Activated CD4-positive, alpha-beta T cell treated with anti-CD3 and anti-CD28 coated beads, Interleukin-2, amount 50 U/mL, for 24 hours (primary cell): ENCODE data around the gene UTRN.

Experiments used
- DNase-seq, 2 donors: peaks; one replicate each; pipeline ENCODE4 v3.0.0-alpha.2; 2020; ENCODE audit warnings: low read depth in 1 of 2, low spot score in 1 of 2

Gene UTRN

DNA sequence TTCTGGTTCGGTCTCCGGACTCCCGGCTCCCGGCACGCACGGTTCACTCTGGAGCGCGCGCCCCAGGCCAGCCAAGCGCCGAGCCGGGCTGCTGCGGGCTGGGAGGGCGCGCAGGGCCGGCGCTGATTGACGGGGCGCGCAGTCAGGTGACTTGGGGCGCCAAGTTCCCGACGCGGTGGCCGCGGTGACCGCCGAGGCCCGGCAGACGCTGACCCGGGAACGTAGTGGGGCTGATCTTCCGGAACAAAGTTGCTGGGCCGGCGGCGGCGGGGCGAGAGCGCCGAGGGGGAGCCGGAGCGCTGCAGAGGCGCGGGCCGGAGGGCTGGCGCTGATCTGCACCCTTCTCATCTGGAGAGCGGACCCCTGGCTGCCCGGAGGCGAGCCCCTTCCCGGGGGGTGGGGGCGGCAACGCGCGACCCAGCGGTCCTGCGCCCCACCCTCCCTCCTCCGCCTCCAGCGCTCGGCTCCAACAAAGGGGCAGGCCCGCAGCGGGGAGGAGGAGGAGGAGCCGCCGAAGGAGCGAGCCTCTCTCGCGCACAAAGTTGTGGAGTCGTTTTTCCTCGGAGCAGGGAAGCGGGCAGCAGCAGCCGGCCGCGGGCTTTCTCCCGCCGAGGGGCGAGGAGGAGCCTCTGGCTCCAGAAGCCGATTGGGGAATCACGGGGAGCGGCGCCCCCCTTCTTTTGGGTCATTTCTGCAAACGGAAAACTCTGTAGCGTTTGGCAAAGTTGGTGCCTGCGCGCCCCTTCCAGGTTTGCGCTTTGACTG is at the start of gene UTRN:
Gene UTRN, plus strand, starts transcription at position 553 of the 765 bp plus-strand sequence. CDS start 6,494 bp downstream, outside the sequence.
- DNase-seq, result peak; percentile 13 to 27

DNA sequence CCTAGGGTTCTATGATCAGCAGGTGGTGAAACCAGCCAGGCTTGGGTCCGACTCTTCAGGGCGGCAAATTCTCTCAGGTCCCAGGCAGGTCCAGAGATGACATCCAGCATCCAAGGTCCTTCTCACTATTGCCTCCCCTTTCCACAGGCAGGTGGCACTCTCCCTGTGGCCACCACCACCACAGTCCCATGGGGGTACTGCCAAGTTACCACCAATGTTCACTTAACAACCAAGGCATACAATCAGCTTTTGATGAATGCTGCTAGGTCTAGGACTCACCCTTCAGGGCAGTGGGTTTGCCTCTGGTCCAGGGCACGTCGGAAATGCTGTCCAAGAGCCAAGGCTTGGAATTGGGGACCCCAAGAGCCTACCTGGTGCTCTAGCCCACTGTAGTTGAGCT is 40.4 kb upstream of the UTRN start:
- DNase-seq, result no peak

DNA sequence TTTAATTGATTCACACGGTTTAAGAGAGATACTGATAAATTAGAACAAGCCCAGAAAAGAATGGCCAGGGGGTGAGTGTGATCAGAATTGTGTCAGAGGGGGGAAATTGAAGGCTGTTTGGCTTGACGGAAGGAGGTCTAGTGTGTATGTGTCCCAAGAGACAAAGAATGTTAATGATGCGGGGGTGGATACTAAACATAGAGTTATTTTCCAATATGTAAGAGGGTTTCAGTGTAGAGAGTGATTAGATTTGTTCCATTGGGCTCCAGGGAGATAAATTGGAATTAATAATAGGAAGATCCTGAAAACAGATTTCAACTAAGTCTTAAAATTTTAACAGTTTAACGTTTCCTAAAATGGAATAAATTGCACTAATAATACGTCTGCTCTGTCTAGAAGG is 38.1 kb upstream of the UTRN start:
- no peak for DNase-seq

DNA sequence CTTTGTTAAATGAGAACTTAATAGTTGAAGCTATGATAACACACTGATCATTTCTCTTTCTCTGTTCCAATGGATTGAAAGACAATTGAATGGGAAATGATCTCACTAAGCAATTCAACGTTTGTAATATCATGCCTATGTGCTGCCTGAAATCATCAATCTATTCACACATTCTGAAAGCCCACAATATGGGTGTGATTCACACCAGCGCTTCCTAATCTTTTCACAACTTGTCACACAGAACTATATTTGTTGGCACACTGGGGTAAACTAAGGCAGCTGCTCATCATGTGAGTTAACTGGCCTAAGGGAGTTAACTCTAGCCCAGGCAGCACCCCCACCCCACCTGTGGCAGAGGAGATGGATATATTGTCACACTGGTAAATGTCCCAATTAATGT is 37.1 kb upstream of the UTRN start:
- no peak for DNase-seq

DNA sequence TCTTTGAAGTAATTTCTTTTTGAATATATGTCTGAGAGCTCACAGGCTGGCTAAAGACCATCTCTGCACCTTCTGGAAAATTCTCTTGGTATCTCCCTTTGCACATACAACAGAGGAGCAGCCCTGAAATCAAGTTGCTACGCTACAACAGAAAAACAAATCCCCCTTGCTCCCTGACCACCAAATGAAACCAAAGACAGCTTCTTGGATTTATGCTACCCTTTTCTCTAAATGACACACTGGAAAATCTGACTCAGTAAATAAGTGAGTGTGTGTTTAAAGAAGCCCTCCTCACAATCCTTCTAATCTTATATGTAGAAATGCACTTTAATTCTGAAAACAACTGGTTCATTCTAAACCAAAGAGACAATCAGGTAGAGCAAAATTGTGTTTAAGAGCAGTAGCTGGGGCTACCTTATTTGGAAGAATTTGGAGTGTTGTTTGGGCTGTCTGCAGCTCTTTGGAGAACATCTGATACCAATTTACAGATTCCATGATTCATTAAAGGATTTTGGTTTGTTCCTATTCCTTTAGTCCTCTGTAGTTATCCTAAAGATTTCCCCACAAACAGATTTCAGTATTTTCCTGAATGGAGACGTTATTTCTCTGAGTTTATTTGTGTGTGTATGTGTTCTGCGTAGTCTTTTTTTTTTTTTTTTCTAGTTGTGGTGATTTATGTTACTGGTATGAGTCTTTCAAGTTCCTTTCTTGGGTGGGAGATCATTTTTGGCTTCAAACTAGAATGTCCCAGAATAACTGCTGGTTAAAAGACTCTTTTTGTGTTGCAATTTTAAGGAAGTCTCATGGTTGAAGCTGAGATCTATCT is 36.4 kb upstream of the UTRN start:
- DNase-seq, result no peak

DNA sequence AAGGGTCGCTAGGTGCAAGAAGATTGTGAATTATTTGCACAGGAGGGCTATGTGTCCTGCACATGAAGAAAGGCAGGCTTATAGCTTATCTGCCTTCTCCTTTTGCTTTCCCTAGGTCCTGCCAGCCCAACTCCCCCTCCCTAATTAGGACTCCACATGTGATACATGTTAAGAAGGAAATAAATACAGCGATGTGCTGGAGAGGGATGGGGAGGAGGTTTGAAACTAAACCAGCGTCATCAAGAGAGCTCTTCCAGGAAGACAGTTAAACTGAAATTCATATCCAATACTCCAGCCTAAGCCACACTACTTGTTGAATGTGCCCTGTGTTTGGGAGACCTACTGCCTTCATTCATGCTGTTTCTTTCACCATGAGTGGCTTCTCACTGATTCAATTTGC is 34.9 kb upstream of the UTRN start:
- DNase-seq, result no peak

DNA sequence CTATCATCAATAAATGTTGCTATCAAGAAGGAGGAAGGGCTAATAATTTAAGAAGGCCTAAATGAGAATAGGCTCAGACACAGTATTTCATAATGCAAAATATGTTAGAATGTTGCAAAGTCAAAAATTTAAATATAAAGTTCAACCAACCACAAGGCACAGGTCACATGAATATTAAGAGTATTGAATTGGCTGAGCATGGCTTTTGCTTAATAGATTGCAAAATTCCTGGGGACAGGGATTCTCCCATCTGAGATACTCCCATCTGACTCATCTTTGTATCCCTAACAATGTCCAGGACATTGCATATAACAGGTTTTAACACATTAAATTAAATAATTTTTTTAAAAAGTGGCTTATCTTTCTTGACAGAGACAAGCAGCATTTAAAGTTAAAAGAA is 32.9 kb upstream of the UTRN start:
- DNase-seq, result no peak

DNA sequence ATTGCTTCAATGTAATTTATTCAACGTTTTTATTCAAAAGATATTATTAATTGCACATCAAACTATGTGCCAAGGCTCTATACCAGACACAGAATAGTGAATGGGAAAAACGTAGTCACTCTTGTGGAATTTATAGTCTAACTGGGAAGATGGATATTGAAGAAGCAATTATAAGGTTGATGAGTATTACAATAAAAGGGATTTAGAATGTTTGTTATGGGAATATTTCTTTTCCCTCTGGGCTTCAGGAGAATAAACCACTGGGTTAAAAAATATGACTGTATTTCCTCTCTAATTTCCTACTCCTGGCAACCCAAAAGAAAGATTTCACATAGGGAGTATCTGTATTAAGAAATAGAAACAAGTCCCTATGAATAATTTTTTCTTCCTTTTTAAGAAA is 25.1 kb upstream of the UTRN start:
- DNase-seq, result no peak

DNA sequence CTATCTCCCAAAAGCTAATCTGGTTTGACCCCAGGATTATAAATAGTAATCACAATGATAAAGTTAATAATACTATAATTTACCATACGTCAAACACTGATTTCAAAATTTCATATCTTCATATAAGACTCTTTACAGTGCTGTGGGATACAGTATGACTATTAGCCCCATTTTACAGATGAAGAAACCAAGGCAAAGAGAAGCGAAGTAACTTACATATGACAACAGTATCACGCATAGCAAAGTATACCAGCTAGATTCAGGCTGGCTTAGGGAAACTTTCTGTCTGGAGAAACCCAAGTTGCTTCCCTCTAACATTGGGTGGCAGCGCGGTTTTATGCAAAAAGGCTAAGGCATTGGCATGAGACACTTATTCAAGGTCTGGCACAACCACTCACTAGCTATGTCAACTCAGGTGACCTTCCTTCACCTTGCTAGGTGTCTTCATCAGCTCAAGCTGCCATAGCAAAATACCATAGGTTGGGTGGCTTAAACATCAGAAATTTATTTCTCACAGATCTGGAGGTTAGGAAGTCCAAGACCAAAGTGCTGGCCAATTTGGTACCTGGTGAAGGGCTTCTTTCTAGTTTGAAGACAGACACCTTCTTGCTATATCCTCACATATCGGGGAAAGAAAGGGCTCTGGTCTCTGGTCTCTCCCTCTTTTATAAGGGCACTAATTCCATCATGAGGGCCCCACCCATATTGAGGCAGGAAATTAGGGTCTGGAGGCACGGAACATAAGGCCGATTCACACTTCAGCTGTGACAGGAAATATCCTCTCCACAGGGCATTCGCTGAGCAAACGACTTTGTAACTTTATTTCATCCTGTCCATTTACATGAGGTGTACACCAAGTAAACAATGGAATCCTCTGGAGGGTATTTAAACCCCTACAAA is 22.4 kb upstream of the UTRN start:
- no peak for DNase-seq

DNA sequence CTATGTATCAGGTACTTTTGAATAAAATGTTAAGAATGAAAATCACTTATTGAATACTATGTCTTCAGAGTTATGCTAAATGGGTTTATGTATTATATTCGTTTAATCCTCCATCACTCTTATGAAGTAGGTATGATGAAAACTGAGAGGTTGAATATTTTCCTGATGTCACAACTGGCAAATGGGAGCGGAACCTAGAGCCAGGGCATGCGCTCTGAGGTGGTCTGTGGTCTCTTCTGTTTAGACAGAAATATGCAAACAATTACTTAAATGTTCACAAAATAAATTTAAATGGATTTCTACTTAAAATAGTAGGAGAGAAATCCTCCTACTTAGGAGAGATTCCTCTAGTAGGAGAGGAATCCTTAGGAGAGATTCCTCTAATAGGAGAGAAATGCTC is 21.3 kb upstream of the UTRN start:
- DNase-seq, result no peak

DNA sequence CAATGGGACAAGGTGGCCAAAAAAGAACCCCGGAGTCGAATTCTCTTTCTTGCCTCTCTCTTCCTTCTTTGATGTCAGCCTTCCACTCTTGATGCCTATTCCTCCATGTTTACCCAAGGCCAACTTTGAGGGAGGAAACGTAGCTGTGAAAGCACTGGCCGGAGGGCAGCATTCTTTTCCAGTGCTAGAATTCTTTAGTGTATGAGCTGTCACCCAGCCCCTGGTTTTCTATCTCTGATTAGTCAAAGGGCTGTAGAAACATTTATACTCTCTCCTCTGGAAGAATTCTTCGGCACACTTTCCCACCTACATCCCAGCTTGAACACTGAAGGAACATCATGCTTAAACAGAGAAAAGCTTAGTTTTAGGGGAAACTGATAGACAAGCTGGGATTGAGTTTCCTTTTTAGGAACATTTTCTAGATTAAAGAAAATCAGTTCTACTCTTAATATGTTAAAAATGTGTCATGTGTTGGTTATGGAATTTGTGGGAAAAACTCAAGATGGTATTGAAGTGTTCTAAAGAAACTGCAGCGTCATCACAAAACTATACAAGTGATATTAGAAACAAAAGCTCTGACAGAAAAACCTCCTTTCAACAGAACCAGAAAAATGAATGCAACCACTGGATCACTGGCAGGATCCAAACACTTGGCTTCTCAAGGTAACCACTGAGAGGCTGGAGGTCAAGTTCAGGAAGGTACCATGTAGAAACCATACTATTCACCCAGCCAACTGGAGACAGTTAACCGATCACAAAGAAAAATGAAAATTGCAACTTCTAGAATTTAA is 20.7 kb upstream of the UTRN start:
- DNase-seq, result no peak

DNA sequence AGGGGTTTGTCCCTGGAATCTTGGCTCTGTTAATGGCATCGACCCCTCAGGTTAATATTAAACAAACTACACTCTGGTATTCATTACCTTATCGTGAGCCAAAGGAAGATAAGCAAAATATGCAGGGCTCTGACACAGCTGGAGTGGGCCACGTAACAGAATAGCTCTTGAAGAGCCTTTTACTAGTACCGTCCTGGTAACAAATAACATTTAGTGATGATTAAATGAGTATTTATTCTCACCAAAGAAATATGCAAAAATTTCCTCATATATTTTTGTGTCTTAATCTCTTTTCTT is 20.1 kb upstream of the UTRN start:
- DNase-seq, result no peak

DNA sequence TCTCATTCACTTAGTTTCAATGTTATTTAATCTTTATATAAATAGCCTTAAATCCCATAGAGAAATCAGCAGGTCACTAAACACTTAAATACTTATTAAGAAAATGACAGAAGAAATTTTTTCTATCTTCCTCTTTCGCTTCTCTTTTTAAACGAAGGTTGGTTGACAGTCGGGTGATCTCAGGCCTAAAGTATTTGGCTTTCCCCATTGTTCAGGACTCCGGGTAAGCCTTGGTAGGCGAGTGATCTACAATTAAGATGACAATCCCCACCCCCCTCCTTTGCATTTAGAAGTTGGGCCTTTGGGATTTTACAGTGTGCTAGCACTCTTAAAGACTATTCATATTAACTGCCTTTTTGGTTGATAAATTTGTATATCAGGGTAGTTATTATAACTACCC is 19.7 kb upstream of the UTRN start:
- DNase-seq, result no peak

DNA sequence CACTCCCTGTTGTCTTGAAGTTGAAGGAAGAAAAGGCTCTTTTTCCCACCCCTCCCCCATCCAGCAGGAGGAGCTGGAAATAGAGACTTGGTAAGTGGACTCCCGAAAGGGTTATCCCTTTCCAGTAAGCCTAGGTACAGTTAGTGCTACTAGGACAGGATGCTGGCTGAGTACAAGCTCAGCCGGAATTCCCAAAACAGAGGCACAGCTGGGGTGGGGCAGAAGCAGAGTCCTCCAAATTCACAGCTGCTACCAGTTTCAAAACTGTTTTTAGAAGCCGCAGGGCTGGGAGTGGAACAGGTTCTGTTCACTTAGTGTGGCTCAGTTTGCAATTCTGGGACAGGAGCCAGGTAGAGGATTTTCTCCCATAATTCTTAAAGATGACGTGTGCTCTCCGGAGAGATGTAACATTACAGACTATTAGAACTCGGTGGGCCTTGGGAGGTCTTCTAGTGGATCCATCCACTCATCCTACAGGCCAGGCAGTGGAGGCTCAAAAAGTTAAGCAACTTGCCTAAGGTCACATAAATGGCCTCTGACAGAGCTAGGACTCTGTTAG is 19.0 kb upstream of the UTRN start:
- DNase-seq, result no peak

DNA sequence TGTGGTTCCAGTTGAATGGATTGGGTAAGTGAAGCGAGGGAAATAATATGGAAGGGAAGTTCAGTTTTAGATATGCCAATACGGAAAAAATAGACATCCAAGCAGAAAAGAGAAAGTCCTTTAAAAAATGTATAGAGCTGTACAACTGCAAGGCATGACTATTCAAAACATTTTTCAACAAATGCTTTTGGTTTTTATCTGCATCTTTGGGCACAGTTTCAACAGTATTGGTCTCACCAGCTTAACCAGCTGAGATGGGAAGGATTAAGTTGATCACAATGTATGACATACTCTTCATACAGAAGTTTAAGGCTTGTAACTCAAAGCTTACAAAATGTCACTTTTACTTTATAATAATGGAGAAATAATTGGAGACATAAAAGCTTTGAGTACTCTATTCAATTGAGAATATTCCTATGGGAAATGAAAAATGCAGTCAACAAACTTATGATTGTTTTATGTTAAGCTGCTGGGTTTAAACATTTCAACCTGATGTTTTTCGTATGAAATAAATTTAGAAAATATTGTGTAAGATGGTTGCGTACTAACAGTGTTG is 16.3 kb upstream of the UTRN start:
- DNase-seq, result no peak

DNA sequence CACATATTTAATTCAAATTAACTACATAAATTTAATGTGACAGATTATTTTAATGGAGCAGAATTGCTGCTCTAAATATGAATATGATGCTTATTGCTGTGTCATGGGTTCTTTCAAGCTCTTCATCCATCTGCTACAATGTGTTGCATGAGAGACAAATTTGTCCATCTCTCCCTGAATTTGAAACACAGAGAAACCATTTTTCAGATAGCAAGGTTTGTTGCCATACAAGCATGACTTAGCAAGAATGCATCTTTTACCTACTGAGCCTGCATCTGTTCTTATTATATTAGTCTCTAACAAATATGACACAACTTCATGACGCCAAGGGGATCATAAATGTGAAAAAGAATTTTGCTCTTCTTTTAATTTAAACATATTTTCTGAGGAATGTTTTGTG is 8.0 kb upstream of the UTRN start:
- DNase-seq, result no peak

DNA sequence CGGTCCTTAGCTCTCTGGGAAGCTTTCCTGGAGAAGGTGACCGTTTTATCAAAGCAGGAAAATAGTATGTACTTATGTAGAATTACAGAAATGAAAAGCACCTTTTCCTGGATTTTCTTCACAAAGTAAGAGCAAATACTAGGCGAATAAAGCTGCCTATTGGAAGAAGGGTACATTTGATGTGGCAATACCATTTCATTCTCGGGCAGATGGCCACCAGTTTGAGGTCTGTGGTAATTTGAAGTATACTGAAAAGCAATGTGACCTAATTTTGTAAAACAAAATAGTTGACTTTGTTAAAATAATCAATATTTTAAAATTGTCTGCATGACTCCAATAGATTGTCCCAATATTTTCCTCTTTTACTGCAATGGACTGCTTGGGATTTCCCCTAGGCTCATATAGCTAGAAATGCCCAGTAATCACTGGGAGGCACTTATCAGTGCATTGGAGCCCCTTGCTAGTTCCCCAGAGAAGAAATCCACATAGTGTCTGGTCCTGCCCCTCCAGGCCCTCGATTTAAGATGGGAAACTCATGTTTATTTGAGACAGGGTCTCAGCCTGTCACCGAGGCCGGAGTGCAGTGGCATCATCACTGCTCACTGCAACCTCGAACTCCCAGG is 7.4 kb upstream of the UTRN start:
- DNase-seq, result no peak

DNA sequence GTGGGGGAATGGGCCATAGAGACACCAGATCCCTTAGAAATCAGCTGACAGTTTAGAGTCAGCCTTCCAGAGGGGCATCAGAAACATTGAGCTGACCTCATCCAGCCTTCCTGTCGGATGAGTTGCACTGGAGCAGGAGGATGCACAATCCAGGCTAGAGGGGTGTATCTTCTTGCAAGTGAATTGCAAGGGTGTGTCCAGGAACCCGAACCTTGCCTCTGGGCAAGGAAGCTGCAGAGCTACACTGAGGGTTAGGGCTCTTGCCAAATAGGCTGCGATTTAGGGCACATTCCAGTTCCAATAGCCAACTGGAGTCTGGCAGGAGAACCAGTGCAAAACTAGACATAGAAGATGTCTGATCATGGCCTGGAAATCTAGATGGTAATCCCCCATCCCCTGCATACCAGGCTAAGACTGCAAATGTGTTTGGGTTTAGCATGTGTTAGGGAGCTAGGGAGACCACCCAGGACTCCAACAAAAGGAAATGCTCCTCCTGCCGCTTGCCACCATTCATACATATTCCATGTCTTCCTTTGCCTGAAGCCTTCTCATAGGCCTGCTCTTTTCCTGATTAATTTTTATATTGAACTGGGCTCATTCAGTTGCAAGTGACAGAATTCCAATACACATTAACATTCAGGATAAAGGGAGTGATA is 6.3 kb upstream of the UTRN start:
- no peak for DNase-seq

DNA sequence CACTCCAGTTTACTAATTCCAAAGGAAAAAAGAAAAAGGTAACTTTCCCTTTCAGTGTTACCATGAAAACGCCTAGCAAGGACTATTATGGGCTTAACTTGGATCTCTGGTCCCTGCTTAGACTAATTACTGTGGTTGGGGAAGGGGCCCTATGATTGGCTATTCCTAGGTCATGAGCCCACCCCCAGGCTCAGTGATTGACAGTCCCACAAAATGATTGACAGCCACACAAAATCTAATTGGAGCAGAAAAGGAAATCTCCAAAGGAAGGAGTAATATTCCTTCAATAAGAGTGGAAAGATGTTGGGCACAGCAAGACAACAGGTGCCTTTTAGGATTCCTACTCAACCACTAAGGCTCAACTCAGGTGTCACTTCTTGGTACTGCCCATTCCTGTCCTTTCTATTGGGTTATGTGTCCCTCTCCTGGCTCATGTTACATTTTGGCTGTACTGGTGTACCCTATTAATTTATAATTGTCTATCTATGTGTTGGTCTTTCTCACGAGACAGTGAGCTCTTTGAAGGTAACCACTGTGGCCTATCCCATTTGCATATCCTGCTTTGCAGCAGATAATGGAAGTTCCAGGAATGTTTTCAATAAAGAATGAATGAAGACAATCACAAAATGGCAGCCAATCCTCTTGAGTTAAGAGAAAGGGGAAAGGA is 5.5 kb upstream of the UTRN start:
- no peak for DNase-seq
